ENCODE measurements around the gene FMNL3. TPM values are rescaled to one million over a fixed set of nuclear protein-coding genes. Genes with fewer than 3 reads are reported as not detected.

Gene FMNL3
- total RNA-seq, 1 donor: 24.6 TPM

GRCh38 chr12:49654715-49655114, 52.5 kb downstream of the FMNL3 start:
- Histone ChIP-seq H4K20me1 (ENCODE audit: insufficient read depth, low read length) (no peaks in the 10 kb centered on the region), H3K4me2 (ENCODE audit: insufficient read depth, low read length) (no peak overlapping the region), H3K4me3 (ENCODE audit: insufficient read depth, low read length) (no peak overlapping the region), H3K4me1 (ENCODE audit: insufficient read depth, low read length) (no peaks in the 10 kb centered on the region), H2AFZ (ENCODE audit: low read length) (no peak overlapping the region), H3K9me3 (ENCODE audit: low read depth, low read length) (no peaks in the 10 kb centered on the region), H3K79me2 (ENCODE audit: insufficient read depth, low read length) (no peaks in the 10 kb centered on the region), H3K36me3 (ENCODE audit: insufficient read depth, low read length) (peaks cover 59% of the 10 kb centered on the region), H3K27me3 (ENCODE audit: insufficient read depth, low read length) (no peaks in the 10 kb centered on the region), H3K27ac (ENCODE audit: low read depth, low read length) (no peak overlapping the region)
- no peak for TF ChIP-seq CTCF (IDR thresholded peaks at IDR 0.05; ENCODE audit: extremely low read depth, low read depth, low read length)
- no peak for DNase-seq (ENCODE audit: insufficient read length, low spot score, missing footprints)

- Histone ChIP-seq H3K27me3 (ENCODE audit: insufficient read depth, low read length) (no peaks in the 10 kb centered on the region), H3K79me2 (ENCODE audit: insufficient read depth, low read length) (no peaks in the 10 kb centered on the region), H3K4me1 (ENCODE audit: insufficient read depth, low read length) (no peaks in the 10 kb centered on the region), H3K4me2 (ENCODE audit: insufficient read depth, low read length) (no peak overlapping the region), H4K20me1 (ENCODE audit: insufficient read depth, low read length) (no peaks in the 10 kb centered on the region), H3K27ac (ENCODE audit: low read depth, low read length) (no peak overlapping the region), H2AFZ (ENCODE audit: low read length) (no peak overlapping the region), H3K36me3 (ENCODE audit: insufficient read depth, low read length) (peaks cover 61% of the 10 kb centered on the region), H3K9me3 (ENCODE audit: low read depth, low read length) (no peaks in the 10 kb centered on the region), H3K4me3 (ENCODE audit: insufficient read depth, low read length) (no peak overlapping the region)
- TF ChIP-seq CTCF (IDR thresholded peaks at IDR 0.05; ENCODE audit: extremely low read depth, low read depth, low read length): no peak
- DNase-seq (ENCODE audit: insufficient read length, low spot score, missing footprints): no peak
These were observed 54.2 kb downstream of the FMNL3 start for GRCh38 chr12:49652921-49653520.

- no peak overlapping the region for H3K4me3 ChIP-seq (ENCODE audit: insufficient read depth, low read length)
- H3K9me3 ChIP-seq (ENCODE audit: low read depth, low read length): no peaks in the 10 kb centered on the region
- no peaks in the 10 kb centered on the region for H3K27me3 ChIP-seq (ENCODE audit: insufficient read depth, low read length)
- no peaks in the 10 kb centered on the region for H3K79me2 ChIP-seq (ENCODE audit: insufficient read depth, low read length)
- peak; percentile 58 for DNase-seq (ENCODE audit: insufficient read length, low spot score, missing footprints)
- H4K20me1 ChIP-seq (ENCODE audit: insufficient read depth, low read length): no peaks in the 10 kb centered on the region
- no peak overlapping the region for H3K4me2 ChIP-seq (ENCODE audit: insufficient read depth, low read length)
- peaks cover 60% of the 10 kb centered on the region for H3K36me3 ChIP-seq (ENCODE audit: insufficient read depth, low read length)
- H3K4me1 ChIP-seq (ENCODE audit: insufficient read depth, low read length): no peaks in the 10 kb centered on the region
- no peak for TF ChIP-seq CTCF (IDR thresholded peaks at IDR 0.05; ENCODE audit: extremely low read depth, low read depth, low read length)
- H2AFZ ChIP-seq (ENCODE audit: low read length): no peak overlapping the region
- H3K27ac ChIP-seq (ENCODE audit: low read depth, low read length): no peak overlapping the region
These were observed 55.4 kb downstream of the FMNL3 start for GRCh38 chr12:49651855-49652254.

- Histone ChIP-seq H3K36me3 (ENCODE audit: insufficient read depth, low read length) (peaks cover 64% of the 10 kb centered on the region), H3K9me3 (ENCODE audit: low read depth, low read length) (no peaks in the 10 kb centered on the region), H3K4me3 (ENCODE audit: insufficient read depth, low read length) (no peak overlapping the region), H3K27me3 (ENCODE audit: insufficient read depth, low read length) (no peaks in the 10 kb centered on the region), H3K27ac (ENCODE audit: low read depth, low read length) (no peak overlapping the region), H4K20me1 (ENCODE audit: insufficient read depth, low read length) (no peaks in the 10 kb centered on the region), H3K79me2 (ENCODE audit: insufficient read depth, low read length) (no peaks in the 10 kb centered on the region), H3K4me2 (ENCODE audit: insufficient read depth, low read length) (no peak overlapping the region), H3K4me1 (ENCODE audit: insufficient read depth, low read length) (no peaks in the 10 kb centered on the region), H2AFZ (ENCODE audit: low read length) (no peak overlapping the region)
- DNase-seq (ENCODE audit: insufficient read length, low spot score, missing footprints): no peak
- no peak for TF ChIP-seq CTCF (IDR thresholded peaks at IDR 0.05; ENCODE audit: extremely low read depth, low read depth, low read length)
These were observed 57.3 kb downstream of the FMNL3 start for GRCh38 chr12:49649892-49650291.
